ENCODE data around the gene KCNT2. TPM values are rescaled to one million over a fixed set of nuclear protein-coding genes. Genes with fewer than 3 reads are reported as not detected.

KCNT2 gene
- total RNA-seq, 1 donor from 2014 or later: 26.1 TPM

DNA sequence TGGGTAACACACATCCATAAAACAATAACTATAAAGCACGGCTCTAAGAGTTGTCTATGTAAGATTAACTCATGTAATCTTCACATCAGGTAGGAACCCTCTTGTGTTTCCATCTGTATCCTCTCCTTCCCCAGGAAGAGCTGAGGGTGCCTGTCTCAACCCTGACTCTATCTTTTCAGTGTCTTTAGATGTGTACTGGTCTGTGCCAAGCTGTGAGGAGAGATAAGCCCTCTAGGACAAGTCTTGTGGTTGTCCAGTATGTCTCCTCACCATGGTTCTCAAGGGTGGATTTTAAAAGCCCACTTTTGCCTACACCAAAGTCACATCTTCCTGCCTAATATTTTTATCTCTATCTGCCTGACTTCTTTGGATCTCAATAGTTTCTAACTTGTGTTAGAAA, 300.1 kb downstream of the KCNT2 start:
- Mint-ChIP-seq H3K4me1 (ENCODE audit: low read depth) (peaks cover 7% of the 10 kb centered on the region), H3K4me3 (ENCODE audit: low read depth) (no peak overlapping the region)
- no peak for DNase-seq (ENCODE audit: low spot score, unreplicated experiment)

DNA sequence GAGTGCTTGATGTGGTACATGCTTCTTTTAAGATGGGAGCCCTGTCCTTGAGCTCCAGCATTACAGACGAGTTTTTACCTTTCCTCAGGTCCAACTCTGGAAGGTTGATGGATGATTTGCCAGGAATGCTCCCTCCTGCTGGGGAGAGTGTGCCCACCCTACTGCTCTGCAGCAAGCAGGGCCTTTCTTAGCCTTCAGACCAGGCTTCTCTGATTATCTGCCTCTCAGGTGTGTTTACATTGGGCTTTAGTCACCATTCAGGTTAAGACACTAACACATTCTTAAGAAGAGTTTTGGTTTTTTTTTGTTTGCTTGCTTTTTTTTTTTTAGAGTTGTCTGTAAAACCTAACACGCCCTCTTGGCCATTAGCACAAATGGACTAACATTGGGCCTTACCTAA, 301.8 kb downstream of the KCNT2 start:
- Mint-ChIP-seq H3K4me1 (ENCODE audit: low read depth) (peaks cover 7% of the 10 kb centered on the region), H3K9me3 (ENCODE audit: low read depth) (no peaks in the 10 kb centered on the region), H3K4me3 (ENCODE audit: low read depth) (no peak overlapping the region), H3K36me3 (ENCODE audit: insufficient read depth) (peaks cover 4% of the 10 kb centered on the region), H3K27ac (peak overlapping the region; percentile 46), H3K27me3 (no peaks in the 10 kb centered on the region)
- TF ChIP-seq, protein P1, sequence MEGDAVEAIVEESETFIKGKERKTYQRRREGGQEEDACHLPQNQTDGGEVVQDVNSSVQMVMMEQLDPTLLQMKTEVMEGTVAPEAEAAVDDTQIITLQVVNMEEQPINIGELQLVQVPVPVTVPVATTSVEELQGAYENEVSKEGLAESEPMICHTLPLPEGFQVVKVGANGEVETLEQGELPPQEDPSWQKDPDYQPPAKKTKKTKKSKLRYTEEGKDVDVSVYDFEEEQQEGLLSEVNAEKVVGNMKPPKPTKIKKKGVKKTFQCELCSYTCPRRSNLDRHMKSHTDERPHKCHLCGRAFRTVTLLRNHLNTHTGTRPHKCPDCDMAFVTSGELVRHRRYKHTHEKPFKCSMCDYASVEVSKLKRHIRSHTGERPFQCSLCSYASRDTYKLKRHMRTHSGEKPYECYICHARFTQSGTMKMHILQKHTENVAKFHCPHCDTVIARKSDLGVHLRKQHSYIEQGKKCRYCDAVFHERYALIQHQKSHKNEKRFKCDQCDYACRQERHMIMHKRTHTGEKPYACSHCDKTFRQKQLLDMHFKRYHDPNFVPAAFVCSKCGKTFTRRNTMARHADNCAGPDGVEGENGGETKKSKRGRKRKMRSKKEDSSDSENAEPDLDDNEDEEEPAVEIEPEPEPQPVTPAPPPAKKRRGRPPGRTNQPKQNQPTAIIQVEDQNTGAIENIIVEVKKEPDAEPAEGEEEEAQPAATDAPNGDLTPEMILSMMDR (IDR thresholded peaks at IDR 0.05; ENCODE audit: unreplicated experiment): no peak
- no peak for DNase-seq (ENCODE audit: low spot score, unreplicated experiment)

More for the DNA sequence above, 300.1 kb downstream of the KCNT2 start:
- TF ChIP-seq, protein P1 (IDR thresholded peaks at IDR 0.05; ENCODE audit: unreplicated experiment): no peak
- Mint-ChIP-seq H3K27ac (peak overlapping the region; percentile 9), H3K9me3 (ENCODE audit: low read depth) (no peaks in the 10 kb centered on the region), H3K36me3 (ENCODE audit: insufficient read depth) (peaks cover 6% of the 10 kb centered on the region), H3K27me3 (no peaks in the 10 kb centered on the region)

DNA sequence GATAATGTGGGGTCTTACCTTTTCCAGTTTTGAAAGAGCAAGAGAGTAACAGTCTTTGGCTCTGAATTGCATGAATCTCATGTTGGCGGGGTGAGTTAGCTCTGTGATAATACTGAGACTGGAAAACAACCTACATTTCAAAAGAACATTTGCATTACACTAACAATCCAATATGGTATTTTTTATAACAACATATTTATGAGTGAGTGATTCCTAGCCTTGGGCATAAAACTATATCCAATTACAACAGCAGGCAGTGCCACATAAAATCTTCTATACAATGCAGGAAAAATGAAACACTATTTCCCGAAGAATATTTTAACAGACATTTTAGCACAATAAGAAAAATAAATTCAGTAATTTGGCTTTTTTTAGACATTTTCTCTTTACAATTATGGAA, 303.0 kb downstream of the KCNT2 start:
- H3K4me1 Mint-ChIP-seq (ENCODE audit: low read depth): peaks cover 7% of the 10 kb centered on the region
- H3K36me3 Mint-ChIP-seq (ENCODE audit: insufficient read depth): peaks cover 1% of the 10 kb centered on the region

DNA sequence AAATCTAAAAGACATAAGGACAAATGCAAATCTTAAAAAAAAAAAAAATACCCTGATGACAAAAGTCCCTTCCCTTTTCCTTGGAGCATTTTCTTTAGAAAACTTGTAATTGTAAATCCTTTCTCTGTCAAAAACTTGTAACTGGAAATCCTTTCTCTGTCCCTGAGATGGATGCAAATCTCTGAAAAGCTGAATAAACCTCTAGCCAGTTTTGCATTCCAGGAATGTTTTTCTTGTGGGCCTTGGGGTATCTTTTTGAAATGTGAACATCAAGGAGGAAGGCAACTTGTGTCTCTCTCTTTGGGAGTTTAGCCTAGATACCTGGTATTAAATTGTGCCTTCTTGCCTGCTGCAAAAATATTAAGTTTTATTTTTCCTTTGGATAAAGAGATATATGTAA, 305.3 kb downstream of the KCNT2 start:
- H3K4me3 Mint-ChIP-seq (ENCODE audit: low read depth): no peak overlapping the region
- peaks cover 7% of the 10 kb centered on the region for H3K4me1 Mint-ChIP-seq (ENCODE audit: low read depth)
- peaks cover 2% of the 10 kb centered on the region for H3K36me3 Mint-ChIP-seq (ENCODE audit: insufficient read depth)
- no peak for DNase-seq (ENCODE audit: low spot score, unreplicated experiment)
- TF ChIP-seq, protein P1 (IDR thresholded peaks at IDR 0.05; ENCODE audit: unreplicated experiment): no peak
- no peak overlapping the region for H3K27ac Mint-ChIP-seq
- H3K9me3 Mint-ChIP-seq (ENCODE audit: low read depth): no peaks in the 10 kb centered on the region
- H3K27me3 Mint-ChIP-seq: no peaks in the 10 kb centered on the region

More for the DNA sequence above, 303.0 kb downstream of the KCNT2 start:
- TF ChIP-seq, protein P1 (IDR thresholded peaks at IDR 0.05; ENCODE audit: unreplicated experiment): no peak
- no peaks in the 10 kb centered on the region for H3K27me3 Mint-ChIP-seq
- H3K9me3 Mint-ChIP-seq (ENCODE audit: low read depth): no peaks in the 10 kb centered on the region
- no peak for DNase-seq (ENCODE audit: low spot score, unreplicated experiment)
- H3K27ac Mint-ChIP-seq: no peak overlapping the region
- H3K4me3 Mint-ChIP-seq (ENCODE audit: low read depth): no peak overlapping the region

DNA sequence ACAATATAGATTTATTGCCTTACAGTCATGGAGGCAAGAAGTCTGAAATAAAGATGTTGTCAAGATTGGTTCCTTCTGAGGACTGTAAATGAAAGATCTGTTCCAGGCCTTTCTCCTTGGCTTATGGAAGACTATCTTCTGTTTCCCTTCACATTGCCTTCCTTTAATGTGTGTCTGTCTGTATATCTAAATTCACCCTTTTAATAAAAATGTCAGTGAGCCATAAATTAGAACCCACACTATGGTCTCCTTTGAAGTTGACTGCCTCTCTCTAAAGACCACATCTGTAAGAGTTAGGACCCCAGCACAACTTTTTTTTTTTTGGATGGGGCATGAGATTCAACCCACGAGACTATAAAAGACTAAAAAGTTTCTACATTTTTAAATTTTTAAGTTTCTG, 305.8 kb downstream of the KCNT2 start:
- H3K36me3 Mint-ChIP-seq (ENCODE audit: insufficient read depth): peaks cover 2% of the 10 kb centered on the region

More for the DNA sequence above, 305.8 kb downstream of the KCNT2 start:
- no peak overlapping the region for H3K27ac Mint-ChIP-seq
- peaks cover 7% of the 10 kb centered on the region for H3K4me1 Mint-ChIP-seq (ENCODE audit: low read depth)
- TF ChIP-seq, protein P1 (IDR thresholded peaks at IDR 0.05; ENCODE audit: unreplicated experiment): no peak
- no peaks in the 10 kb centered on the region for H3K9me3 Mint-ChIP-seq (ENCODE audit: low read depth)
- no peak overlapping the region for H3K4me3 Mint-ChIP-seq (ENCODE audit: low read depth)
- no peaks in the 10 kb centered on the region for H3K27me3 Mint-ChIP-seq
- no peak for DNase-seq (ENCODE audit: low spot score, unreplicated experiment)
